HFF-Myc (cell line): ENCODE results near the gene ANKRD13D.
A peak's percentile ranks its signal among the peaks of the same experiment; 100 is the strongest.
"Not testable (repeated sequence)": the region's sequence is repeated elsewhere in the genome, so short reads cannot be mapped to it uniquely, and the experiment has no call there.

Experiments
- DNase-seq: peaks from one replicate; pipeline ENCODE4 v3.0.0-alpha.2; 2011; ENCODE audit warnings: low read depth; ENCODE audit errors: extremely low read depth
- H3K4me3 ChIP-seq: replicated peaks from 2 replicates; pipeline ENCODE4 v1.5.1; 2011; ENCODE audit warnings: low read depth, mild to moderate bottlenecking, control low read depth, low read length
- TF ChIP-seq, protein P1 (sequence below): IDR thresholded peaks from 2 replicates; pipeline ENCODE4 v1.5.1; 2012; ENCODE audit warnings: mild to moderate bottlenecking, low read depth, low read length, control low read depth; ENCODE audit errors: missing control alignments

ANKRD13D gene

DNA sequence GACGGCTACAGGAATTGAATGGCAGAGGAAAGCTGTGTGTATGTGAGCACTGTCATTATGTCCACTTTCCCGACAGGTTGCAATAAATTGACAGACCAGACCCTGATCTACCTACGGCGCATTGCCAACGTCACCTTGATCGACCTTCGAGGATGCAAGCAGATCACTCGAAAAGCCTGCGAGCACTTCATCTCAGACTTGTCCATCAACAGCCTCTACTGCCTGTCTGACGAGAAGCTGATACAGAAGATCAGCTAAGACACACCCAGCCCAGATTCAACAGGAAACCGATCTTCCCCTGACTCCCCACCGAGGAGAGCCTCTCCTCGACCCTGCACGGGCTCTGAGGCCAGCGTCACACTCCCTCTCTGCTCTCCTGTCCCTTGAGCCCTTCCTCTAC lies 34.3 kb upstream of the ANKRD13D start:
- TF ChIP-seq, protein P1, sequence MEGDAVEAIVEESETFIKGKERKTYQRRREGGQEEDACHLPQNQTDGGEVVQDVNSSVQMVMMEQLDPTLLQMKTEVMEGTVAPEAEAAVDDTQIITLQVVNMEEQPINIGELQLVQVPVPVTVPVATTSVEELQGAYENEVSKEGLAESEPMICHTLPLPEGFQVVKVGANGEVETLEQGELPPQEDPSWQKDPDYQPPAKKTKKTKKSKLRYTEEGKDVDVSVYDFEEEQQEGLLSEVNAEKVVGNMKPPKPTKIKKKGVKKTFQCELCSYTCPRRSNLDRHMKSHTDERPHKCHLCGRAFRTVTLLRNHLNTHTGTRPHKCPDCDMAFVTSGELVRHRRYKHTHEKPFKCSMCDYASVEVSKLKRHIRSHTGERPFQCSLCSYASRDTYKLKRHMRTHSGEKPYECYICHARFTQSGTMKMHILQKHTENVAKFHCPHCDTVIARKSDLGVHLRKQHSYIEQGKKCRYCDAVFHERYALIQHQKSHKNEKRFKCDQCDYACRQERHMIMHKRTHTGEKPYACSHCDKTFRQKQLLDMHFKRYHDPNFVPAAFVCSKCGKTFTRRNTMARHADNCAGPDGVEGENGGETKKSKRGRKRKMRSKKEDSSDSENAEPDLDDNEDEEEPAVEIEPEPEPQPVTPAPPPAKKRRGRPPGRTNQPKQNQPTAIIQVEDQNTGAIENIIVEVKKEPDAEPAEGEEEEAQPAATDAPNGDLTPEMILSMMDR, result no peak
- no peak overlapping the region for H3K4me3 ChIP-seq
- no peak for DNase-seq

DNA sequence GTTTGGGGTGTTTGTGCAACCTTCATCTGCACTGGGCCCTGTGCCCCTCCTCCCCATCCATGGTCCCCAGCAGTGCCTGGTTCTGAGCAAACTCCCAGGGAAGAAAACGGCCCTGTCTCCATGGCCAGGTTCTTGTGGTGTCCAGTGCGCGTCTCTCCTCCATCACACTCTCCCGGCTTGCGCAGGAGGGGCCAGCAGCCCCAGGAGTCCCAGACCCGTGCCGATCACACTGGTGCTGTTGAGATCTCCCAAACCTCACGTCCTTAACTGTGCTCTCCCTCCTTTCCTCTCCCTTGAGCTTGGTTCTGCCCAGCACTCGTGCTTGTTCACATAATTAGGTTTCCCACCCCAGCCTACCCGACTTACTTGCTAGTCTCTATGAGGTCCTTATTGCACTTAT lies 33.8 kb upstream of the ANKRD13D start:
- TF ChIP-seq, protein P1, result no peak
- H3K4me3 ChIP-seq, result no peak overlapping the region
- no peak for DNase-seq

DNA sequence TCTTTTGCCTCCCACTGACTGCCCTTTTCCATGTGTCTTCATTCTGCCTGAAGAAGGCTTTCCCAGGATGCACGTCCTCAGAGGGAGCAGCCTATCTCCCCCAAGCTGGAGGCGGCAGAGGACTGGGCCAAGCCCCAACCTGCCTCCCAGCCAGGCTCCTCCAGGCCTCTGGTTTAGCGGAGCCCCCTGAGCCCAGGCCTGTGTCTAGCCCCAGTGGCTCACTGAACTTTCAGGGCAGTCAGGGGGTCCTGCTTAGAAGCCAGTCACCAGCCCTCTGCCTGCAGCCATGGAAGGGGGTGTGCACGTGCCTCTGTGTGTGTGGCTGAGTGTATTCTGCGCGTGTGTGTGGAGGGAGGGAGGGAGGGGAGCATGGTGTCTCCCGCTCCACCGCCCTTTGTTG lies 33.2 kb upstream of the ANKRD13D start:
- no peak overlapping the region for H3K4me3 ChIP-seq
- TF ChIP-seq, protein P1, result no peak
- DNase-seq, result no peak

DNA sequence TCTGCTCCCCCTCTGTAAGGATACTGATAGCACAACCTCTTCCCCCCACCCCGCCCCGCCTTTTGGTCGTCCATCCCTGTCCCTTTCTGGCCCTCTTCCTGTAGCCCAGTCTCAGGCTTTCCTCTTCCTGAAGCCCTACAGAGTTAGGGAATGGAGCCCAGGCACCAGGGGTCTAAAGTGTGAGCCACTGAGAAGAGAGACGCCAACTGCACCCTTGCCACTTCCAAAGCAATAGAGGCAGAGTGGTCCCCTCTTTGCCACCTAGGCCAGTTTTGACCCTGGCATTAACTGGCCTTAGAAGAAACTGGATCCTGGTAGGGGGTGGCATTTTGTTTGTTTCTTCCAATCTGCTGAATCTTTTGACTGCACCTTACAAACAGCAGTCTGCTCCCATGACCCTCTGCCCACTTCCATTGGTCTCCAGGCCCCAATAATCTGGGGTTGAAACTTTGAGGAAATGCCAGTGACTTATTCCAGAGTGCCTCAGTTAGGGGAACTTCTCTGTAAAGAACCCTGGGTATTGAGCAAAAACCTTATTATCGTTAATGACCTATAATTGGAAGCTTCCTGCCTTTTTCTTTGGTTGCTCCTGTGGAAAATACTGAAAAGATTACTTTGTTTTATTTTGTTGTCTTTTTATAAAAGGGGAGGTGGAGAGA lies 32.5 kb upstream of the ANKRD13D start:
- H3K4me3 ChIP-seq, result no peak overlapping the region
- DNase-seq, result no peak
- TF ChIP-seq, protein P1, result no peak

DNA sequence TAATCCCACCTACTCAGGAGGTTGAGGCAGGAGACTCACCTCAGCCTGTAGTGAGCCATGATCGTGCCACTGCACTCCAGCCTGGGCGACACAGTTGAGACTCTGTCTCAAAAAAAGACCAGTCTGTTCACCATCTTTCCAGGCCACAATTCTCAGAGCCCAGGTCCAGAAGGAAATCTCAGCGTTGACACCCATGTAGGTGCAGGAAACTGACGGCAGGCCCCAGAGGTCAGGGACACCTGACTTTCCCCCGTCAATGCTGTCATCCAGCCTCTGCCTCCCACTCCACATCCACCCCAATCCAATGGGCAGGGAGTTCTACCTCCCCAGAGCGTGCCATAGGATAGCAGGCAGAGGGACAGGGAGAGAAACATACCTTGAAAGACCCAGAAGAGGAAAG lies 28.7 kb upstream of the ANKRD13D start:
- no peak overlapping the region for H3K4me3 ChIP-seq
- DNase-seq, result no peak
- TF ChIP-seq, protein P1, result no peak

DNA sequence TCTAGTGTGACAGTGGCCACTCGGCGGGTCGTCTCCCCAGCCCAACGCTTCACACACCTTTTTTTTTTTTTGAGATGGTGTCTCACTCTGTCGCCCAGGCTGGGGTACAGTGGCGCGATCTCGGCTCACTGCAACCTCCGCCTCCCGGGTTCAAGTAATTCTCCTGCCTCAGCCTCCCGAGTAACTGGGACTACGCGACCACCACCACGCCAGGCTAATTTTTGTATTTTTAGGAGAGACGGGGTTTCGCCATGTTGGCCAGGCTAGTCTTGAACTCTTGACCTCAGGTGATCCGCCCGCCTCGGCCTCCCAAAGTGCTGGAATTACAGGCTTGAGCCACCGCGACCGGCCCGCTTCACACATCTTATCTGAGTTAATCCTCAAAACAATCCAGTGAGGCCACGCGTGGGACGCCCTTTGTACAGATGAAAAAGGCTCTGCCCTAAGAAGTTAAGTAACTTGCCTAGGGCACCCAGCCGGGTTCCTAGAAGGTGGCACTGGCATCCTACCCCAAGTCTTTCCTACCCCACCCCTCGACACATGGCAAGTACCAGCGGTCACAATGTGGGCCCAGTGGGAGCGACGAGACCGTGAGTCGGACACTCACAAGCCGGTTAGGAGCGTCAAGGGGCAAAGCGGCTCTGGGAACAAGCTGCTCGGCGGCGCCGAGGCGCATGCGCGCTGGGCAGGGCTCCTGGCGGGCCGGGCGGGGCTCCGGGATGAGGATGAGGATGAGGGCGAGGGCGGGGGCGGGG lies 28.0 kb upstream of the ANKRD13D start:
- not testable (repeated sequence) for DNase-seq
- peak overlapping the region; percentile 13 for H3K4me3 ChIP-seq

DNA sequence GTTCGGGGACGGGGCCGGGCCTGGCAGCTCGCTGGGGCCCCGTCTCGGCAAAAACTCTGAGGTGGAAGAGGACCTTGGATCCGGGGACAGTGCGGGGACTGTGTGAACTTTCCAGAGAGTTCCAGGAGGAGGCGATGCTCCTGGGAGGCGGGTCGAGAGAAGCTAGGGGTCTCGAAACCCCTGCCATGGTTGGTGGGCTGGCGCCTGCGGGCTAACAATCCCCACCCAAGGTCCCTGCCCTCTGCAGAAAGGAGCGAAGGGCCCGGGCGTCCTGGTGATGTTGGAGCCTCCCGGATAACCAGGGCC lies 27.5 kb upstream of the ANKRD13D start:
- DNase-seq, result no peak
- peak overlapping the region; percentile 13 for H3K4me3 ChIP-seq
- TF ChIP-seq, protein P1, result no peak
